ENCODE results near the gene GPRC6A.

DNA sequence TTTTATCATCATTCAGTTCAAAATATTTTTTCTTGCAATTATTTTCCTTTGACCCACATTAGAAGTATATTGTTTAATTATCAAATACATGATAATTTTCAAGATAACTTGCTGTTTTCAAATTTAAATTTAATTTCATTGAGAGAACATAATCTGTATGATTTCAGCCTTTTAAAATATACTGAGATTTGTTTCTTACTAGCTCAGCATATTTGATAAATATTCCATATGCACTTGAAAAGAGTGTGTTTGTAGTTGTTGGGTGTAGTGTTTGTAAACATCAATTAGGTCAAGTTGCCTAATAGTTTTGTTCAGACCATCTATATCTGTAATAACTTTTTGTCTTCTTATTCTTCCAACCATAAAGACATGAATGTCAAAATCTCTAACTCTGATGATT is 29.2 kb upstream of the GPRC6A start:
- no peak for TF ChIP-seq EZH2 (IDR thresholded peaks at IDR 0.05)
- no peak for TF ChIP-seq POLR2AphosphoS5 (IDR thresholded peaks at IDR 0.05; ENCODE audit: borderline replicate concordance, low read depth, low read length)
- TF ChIP-seq FOXP2 (optimal IDR thresholded peaks at IDR 0.05; ENCODE audit: control extremely low read depth, extremely low read length, insufficient read depth): no peak

Data from SK-N-MC (cell line).